Measurements from ENCODE around the gene SCN5A. TPM values are rescaled to one million over a fixed set of nuclear protein-coding genes. Genes with fewer than 3 reads are reported as not detected.

SCN5A gene
- total RNA-seq, 1 experiment from 2014 or later: 0.69 TPM

GRCh38 chr3:38602576-38603250 is 46.8 kb downstream of the SCN5A start:
- in situ Hi-C loops (cut with HindIII; ENCODE audit: low pct_unique_long_range_greater_than_20kb, low sequenced_read_pairs) (no loop called here), intact Hi-C loops (cut with micrococcal nuclease; ENCODE audit: unreplicated experiment) (no loop called here)
- Histone ChIP-seq H3K4me1 (ENCODE audit: control insufficient read depth, insufficient read depth, low read length) (no peaks in the 10 kb centered on the region), H3K36me3 (ENCODE audit: control insufficient read depth, insufficient read depth, low read length) (no peaks in the 10 kb centered on the region), H3K27me3 (ENCODE audit: control insufficient read depth, insufficient read depth, low read length) (no peaks in the 10 kb centered on the region), H3K27ac (ENCODE audit: low read length) (no peak overlapping the region), H3K9me3 (ENCODE audit: control insufficient read depth, insufficient read depth, low read depth, low read length) (no peaks in the 10 kb centered on the region), H3K4me3 (ENCODE audit: low read depth in 2 of 2, low read length in 2 of 2) (no peak overlapping the region)
- CTCF ChIA-PET: no interaction called here
- POLR2A ChIA-PET: no interaction called here
- BruUV-seq (replicated peaks): no TSS peak
- TF ChIP-seq SIN3A (IDR thresholded peaks at IDR 0.05; ENCODE audit: borderline replicate concordance, insufficient read depth, low read depth, low read length): no peak
- TF ChIP-seq CTCF (IDR thresholded peaks at IDR 0.05): no peak
- no peak for TF ChIP-seq TCF7L2 (IDR thresholded peaks at IDR 0.05; ENCODE audit: low read depth, low read length)
- TF ChIP-seq REST (IDR thresholded peaks at IDR 0.05; ENCODE audit: insufficient read depth in 1 of 2, low read depth in 2 of 2, low read length in 1 of 2): no peak
- no peak for TF ChIP-seq POLR2AphosphoS5 (IDR thresholded peaks at IDR 0.05; ENCODE audit: low read depth, low read length)
- DNase-seq (ENCODE audit: low read depth, low spot score) (no peak), ATAC-seq (no peak)

GRCh38 chr3:38601956-38602550 is 47.4 kb downstream of the SCN5A start:
- H3K9me3 ChIP-seq (ENCODE audit: control insufficient read depth, insufficient read depth, low read depth, low read length): no peaks in the 10 kb centered on the region
- CTCF ChIA-PET: no interaction called here
- intact Hi-C loops (cut with micrococcal nuclease; ENCODE audit: unreplicated experiment) (no loop called here), in situ Hi-C loops (cut with HindIII; ENCODE audit: low pct_unique_long_range_greater_than_20kb, low sequenced_read_pairs) (no loop called here)
- TF ChIP-seq SIN3A (IDR thresholded peaks at IDR 0.05; ENCODE audit: borderline replicate concordance, insufficient read depth, low read depth, low read length): no peak
- H3K27me3 ChIP-seq (ENCODE audit: control insufficient read depth, insufficient read depth, low read length): no peaks in the 10 kb centered on the region; the same call in 1 of the 2 replicates
- ATAC-seq (no peak), DNase-seq (ENCODE audit: low read depth, low spot score) (no peak)
- no peaks in the 10 kb centered on the region for H3K4me1 ChIP-seq (ENCODE audit: control insufficient read depth, insufficient read depth, low read length)
- H3K27ac ChIP-seq (ENCODE audit: low read length): no peak overlapping the region
- no TSS peak for BruUV-seq (replicated peaks)
- no peak overlapping the region for H3K4me3 ChIP-seq (ENCODE audit: low read depth in 2 of 2, low read length in 2 of 2)
- H3K36me3 ChIP-seq (ENCODE audit: control insufficient read depth, insufficient read depth, low read length): no peaks in the 10 kb centered on the region
- POLR2A ChIA-PET: no interaction called here

- H3K27ac ChIP-seq (ENCODE audit: low read length): no peak overlapping the region
- BruUV-seq (replicated peaks): no TSS peak
- no peaks in the 10 kb centered on the region for H3K4me1 ChIP-seq (ENCODE audit: control insufficient read depth, insufficient read depth, low read length)
- ChIA-PET POLR2A (no interaction called here), CTCF (interaction anchor here (0.6 kb wide), 1 partner anchor 10 kb away, joined by 3 read pairs; no protein-coding TSS in a partner anchor)
- in situ Hi-C loops (cut with HindIII; ENCODE audit: low pct_unique_long_range_greater_than_20kb, low sequenced_read_pairs) (no loop called here), intact Hi-C loops (cut with micrococcal nuclease; ENCODE audit: unreplicated experiment) (no loop called here)
- DNase-seq (ENCODE audit: low read depth, low spot score) (no peak), ATAC-seq (no peak)
- no peaks in the 10 kb centered on the region for H3K36me3 ChIP-seq (ENCODE audit: control insufficient read depth, insufficient read depth, low read length)
- H3K27me3 ChIP-seq (ENCODE audit: control insufficient read depth, insufficient read depth, low read length): no peaks in the 10 kb centered on the region; the same call in 1 of the 2 replicates
- no peak for TF ChIP-seq REST (IDR thresholded peaks at IDR 0.05; ENCODE audit: insufficient read depth in 1 of 2, low read depth in 2 of 2, low read length in 1 of 2)
- TF ChIP-seq TCF7L2 (IDR thresholded peaks at IDR 0.05; ENCODE audit: low read depth, low read length): no peak
- no peak for TF ChIP-seq CTCF (IDR thresholded peaks at IDR 0.05)
- no peak for TF ChIP-seq SIN3A (IDR thresholded peaks at IDR 0.05; ENCODE audit: borderline replicate concordance, insufficient read depth, low read depth, low read length)
- no peak for TF ChIP-seq POLR2AphosphoS5 (IDR thresholded peaks at IDR 0.05; ENCODE audit: low read depth, low read length)
- no peak overlapping the region for H3K4me3 ChIP-seq (ENCODE audit: low read depth in 2 of 2, low read length in 2 of 2)
- no peaks in the 10 kb centered on the region for H3K9me3 ChIP-seq (ENCODE audit: control insufficient read depth, insufficient read depth, low read depth, low read length)
These were observed 48.9 kb downstream of the SCN5A start for GRCh38 chr3:38600551-38600950.

All from Panc1 (cell line).